Panc1 (cell line): ENCODE results near the gene STEAP3. TPM values are rescaled to one million over a fixed set of nuclear protein-coding genes. Genes with fewer than 3 reads are reported as not detected.

Experiments
- ATAC-seq: fragments of 200-7000 bp; cut with Tn5 transposase; 2 replicates; pipeline ENCODE4 v1.9.1; 2020; ENCODE audit warnings: mild to moderate bottlenecking, moderate library complexity
- BruUV-seq: library from RNA; stranded (reverse); fragments of 400-500 nt; replicated peaks from 2 replicates; lab custom pipeline; 2021; lab: Mats Ljungman, UMichigan
- CTCF ChIA-PET: fragments of 300-600 bp; sonication (Branson Sonifier 250); formaldehyde crosslinking; loops from one replicate; lab custom pipeline; 2022; ENCODE audit warnings: antibody characterized with exemption; lab: Charles Lee
- POLR2A ChIA-PET: fragments of 300-600 bp; sonication (Branson Sonifier 250); formaldehyde crosslinking; loops from one replicate; lab custom pipeline; 2022; ENCODE audit warnings: antibody characterized with exemption; lab: Charles Lee
- DNase-seq: peaks from one replicate; pipeline ENCODE4 v3.0.0-alpha.2; 2010; ENCODE audit warnings: low read depth, low spot score
- H3K27ac ChIP-seq: 2 replicates; pipeline ENCODE4 v1.5.1; 2011; ENCODE audit warnings: mild to moderate bottlenecking, low read length, inconsistent platforms
- H3K27me3 ChIP-seq: fragments of 200-500 bp; sonication (Bioruptor generic); 2 replicates; pipeline ENCODE4 v1.6.0; 2014; ENCODE audit warnings: low read length, inconsistent platforms; ENCODE audit not compliant: control insufficient read depth, insufficient read depth
- H3K36me3 ChIP-seq: fragments of 200-500 bp; sonication (Bioruptor generic); 2 replicates; pipeline ENCODE4 v1.5.1; 2014; ENCODE audit warnings: inconsistent platforms, mild to moderate bottlenecking, low read length, moderate library complexity; ENCODE audit not compliant: control insufficient read depth, insufficient read depth
- H3K4me1 ChIP-seq: 2 replicates; pipeline ENCODE4 v1.5.1; 2011; ENCODE audit warnings: inconsistent platforms, mild to moderate bottlenecking, low read length, moderate library complexity; ENCODE audit not compliant: control insufficient read depth, insufficient read depth
- H3K4me3 ChIP-seq, 2 experiments: 2 replicates each; pipeline ENCODE4 v1.5.1; 2011 to 2012; ENCODE audit warnings: low read depth in 2 of 2, low read length in 2 of 2, mild to moderate bottlenecking in 2 of 2, inconsistent platforms in 1 of 2, moderate library complexity in 1 of 2
- H3K9me3 ChIP-seq: fragments of 200-500 bp; sonication (Bioruptor generic); 2 replicates; pipeline ENCODE4 v1.5.1; 2014; ENCODE audit warnings: low read depth, mild to moderate bottlenecking, inconsistent platforms, low read length, moderate library complexity; ENCODE audit not compliant: control insufficient read depth, insufficient read depth
- POLR2AphosphoS5 ChIP-seq: IDR thresholded peaks from 2 replicates; pipeline ENCODE4 v1.6.1; 2012; ENCODE audit warnings: mild to moderate bottlenecking, low read depth, low read length, moderate library complexity
- SIN3A ChIP-seq: IDR thresholded peaks from 2 replicates; pipeline ENCODE4 v1.6.1; 2012; ENCODE audit warnings: low read depth, mild to moderate bottlenecking, low read length, moderate library complexity, borderline replicate concordance; ENCODE audit not compliant: insufficient read depth
- TCF7L2 ChIP-seq: IDR thresholded peaks from 2 replicates; pipeline ENCODE4 v1.6.1; 2011; ENCODE audit warnings: mild to moderate bottlenecking, low read depth, low read length, inconsistent platforms
- in situ Hi-C: cut with HindIII; loops from 2 replicates; pipeline ENCODE4 v1.10.0; 2016; ENCODE audit warnings: low sequenced_read_pairs, low pct_unique_long_range_greater_than_20kb
- intact Hi-C: fragments of 100-400 bp; cut with micrococcal nuclease; formaldehyde crosslinking; loops from one replicate; pipeline ENCODE4 v1.10.0; 2022; ENCODE audit not compliant: unreplicated experiment
- total RNA-seq: library from RNA; stranded (reverse); gene quantifications from one replicate; pipeline ENCODE4 v1.2.1, GENCODE V29; 2021; ENCODE audit not compliant: unreplicated experiment
- TF ChIP-seq, protein P1 (sequence below): fragments of 450-650 bp; IDR thresholded peaks from 2 replicates; pipeline ENCODE4 v1.5.1; 2017; ENCODE audit warnings: mild to moderate bottlenecking
- TF ChIP-seq, protein P2 (sequence below), 2 experiments: IDR thresholded peaks; 2 replicates each; pipeline ENCODE4 v1.6.1; 2011 to 2012; ENCODE audit warnings: low read depth in 2 of 2, control low read depth in 1 of 2, low read length in 1 of 2, mild to moderate bottlenecking in 1 of 2, moderate library complexity in 1 of 2; ENCODE audit not compliant: insufficient read depth in 1 of 2

Gene STEAP3
- total RNA-seq, 1 experiment from 2014 or later: 44.8 TPM

DNA sequence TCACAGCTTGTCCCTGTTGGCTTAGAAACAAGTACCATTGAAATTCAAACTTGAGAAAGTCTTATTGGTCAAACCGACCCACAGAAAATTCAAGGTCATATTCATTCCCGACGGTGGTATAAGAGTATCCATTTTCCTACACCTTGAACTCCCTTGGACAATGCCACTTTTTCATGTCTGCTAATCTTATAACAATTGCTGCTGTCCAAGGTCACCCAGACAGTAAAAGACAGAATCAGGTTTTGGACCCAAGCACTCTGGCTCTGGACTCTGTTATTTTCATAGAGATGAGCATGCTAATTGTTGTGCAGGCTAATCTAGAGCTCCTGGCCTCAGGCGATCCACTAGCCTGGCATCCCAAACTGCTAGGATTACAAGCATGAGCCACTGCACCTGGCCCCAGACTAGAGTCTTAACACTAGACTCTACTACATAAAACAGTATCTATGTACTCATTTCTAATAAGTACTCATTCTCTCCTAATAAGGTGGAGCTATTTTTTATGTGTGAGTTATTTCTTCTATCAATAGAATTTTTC, 85.2 kb downstream of the STEAP3 start:
- in situ Hi-C loops (no loop called here), intact Hi-C loops (no loop called here)
- no TSS peak for BruUV-seq
- no peak for DNase-seq
- no peaks in the 10 kb centered on the region for H3K27me3 ChIP-seq
- TF ChIP-seq POLR2AphosphoS5 (no peak), TCF7L2 (no peak), SIN3A (no peak)
- TF ChIP-seq, protein P1, sequence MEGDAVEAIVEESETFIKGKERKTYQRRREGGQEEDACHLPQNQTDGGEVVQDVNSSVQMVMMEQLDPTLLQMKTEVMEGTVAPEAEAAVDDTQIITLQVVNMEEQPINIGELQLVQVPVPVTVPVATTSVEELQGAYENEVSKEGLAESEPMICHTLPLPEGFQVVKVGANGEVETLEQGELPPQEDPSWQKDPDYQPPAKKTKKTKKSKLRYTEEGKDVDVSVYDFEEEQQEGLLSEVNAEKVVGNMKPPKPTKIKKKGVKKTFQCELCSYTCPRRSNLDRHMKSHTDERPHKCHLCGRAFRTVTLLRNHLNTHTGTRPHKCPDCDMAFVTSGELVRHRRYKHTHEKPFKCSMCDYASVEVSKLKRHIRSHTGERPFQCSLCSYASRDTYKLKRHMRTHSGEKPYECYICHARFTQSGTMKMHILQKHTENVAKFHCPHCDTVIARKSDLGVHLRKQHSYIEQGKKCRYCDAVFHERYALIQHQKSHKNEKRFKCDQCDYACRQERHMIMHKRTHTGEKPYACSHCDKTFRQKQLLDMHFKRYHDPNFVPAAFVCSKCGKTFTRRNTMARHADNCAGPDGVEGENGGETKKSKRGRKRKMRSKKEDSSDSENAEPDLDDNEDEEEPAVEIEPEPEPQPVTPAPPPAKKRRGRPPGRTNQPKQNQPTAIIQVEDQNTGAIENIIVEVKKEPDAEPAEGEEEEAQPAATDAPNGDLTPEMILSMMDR: no peak
- TF ChIP-seq, protein P2, sequence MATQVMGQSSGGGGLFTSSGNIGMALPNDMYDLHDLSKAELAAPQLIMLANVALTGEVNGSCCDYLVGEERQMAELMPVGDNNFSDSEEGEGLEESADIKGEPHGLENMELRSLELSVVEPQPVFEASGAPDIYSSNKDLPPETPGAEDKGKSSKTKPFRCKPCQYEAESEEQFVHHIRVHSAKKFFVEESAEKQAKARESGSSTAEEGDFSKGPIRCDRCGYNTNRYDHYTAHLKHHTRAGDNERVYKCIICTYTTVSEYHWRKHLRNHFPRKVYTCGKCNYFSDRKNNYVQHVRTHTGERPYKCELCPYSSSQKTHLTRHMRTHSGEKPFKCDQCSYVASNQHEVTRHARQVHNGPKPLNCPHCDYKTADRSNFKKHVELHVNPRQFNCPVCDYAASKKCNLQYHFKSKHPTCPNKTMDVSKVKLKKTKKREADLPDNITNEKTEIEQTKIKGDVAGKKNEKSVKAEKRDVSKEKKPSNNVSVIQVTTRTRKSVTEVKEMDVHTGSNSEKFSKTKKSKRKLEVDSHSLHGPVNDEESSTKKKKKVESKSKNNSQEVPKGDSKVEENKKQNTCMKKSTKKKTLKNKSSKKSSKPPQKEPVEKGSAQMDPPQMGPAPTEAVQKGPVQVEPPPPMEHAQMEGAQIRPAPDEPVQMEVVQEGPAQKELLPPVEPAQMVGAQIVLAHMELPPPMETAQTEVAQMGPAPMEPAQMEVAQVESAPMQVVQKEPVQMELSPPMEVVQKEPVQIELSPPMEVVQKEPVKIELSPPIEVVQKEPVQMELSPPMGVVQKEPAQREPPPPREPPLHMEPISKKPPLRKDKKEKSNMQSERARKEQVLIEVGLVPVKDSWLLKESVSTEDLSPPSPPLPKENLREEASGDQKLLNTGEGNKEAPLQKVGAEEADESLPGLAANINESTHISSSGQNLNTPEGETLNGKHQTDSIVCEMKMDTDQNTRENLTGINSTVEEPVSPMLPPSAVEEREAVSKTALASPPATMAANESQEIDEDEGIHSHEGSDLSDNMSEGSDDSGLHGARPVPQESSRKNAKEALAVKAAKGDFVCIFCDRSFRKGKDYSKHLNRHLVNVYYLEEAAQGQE (IDR thresholded peaks at IDR 0.05; ENCODE audit: insufficient read depth in 1 of 2, low read depth in 2 of 2, low read length in 1 of 2): peak in 1 of 2 experiments; percentile 17; a peak in 1 of 4 replicates
- no peak for ATAC-seq
- no peak overlapping the region for H3K4me3 ChIP-seq
- H3K9me3 ChIP-seq: no peaks in the 10 kb centered on the region
- POLR2A ChIA-PET: no interaction called here
- no peaks in the 10 kb centered on the region for H3K36me3 ChIP-seq
- H3K4me1 ChIP-seq: no peaks in the 10 kb centered on the region
- CTCF ChIA-PET: interaction anchor here (0.7 kb wide), 1 partner anchor 434 kb away, joined by 21 read pairs; no protein-coding TSS in a partner anchor
- H3K27ac ChIP-seq: no peak overlapping the region

DNA sequence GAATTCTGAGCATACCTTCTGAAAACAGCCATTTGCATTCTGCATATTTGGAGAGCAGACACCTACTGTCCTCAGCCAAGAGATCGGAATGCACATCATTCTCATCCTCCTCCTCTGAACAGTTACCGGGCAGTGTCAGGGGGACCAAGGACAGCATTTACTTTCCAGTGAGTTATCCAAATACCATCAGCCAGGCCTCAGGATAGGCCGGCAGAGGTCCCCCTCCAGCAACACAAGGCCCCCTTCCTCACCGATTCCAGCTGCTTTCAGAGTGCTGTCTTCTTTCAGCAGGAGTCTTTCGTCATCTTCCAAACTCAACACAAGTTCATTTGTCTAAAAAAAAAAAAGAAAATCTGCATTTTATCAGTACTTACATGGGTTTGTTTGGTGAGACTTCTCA, 87.7 kb downstream of the STEAP3 start:
- in situ Hi-C loops (no loop called here), intact Hi-C loops (loop anchor here (5.0 kb wide), 1 partner anchor 284 kb away; no protein-coding TSS in a partner anchor)
- TF ChIP-seq POLR2AphosphoS5 (no peak), SIN3A (no peak), TCF7L2 (no peak)
- TF ChIP-seq, protein P2 (IDR thresholded peaks at IDR 0.05; ENCODE audit: insufficient read depth in 1 of 2, low read depth in 2 of 2, low read length in 1 of 2): no peak
- TF ChIP-seq, protein P1: no peak
- Histone ChIP-seq H3K4me1 (no peaks in the 10 kb centered on the region), H3K27ac (no peak overlapping the region), H3K4me3 (no peak overlapping the region), H3K9me3 (no peaks in the 10 kb centered on the region), H3K36me3 (no peaks in the 10 kb centered on the region), H3K27me3 (no peaks in the 10 kb centered on the region)
- no peak for DNase-seq
- no TSS peak for BruUV-seq
- ChIA-PET POLR2A (interaction anchor here (0.5 kb wide), 1 partner anchor 432 kb away, joined by 6 read pairs; no protein-coding TSS in a partner anchor), CTCF (no interaction called here)
- no peak for ATAC-seq
